MM.1S (cell line): ENCODE measurements around the gene LHX4.

Experiments used
- EZH2 ChIP-seq: fragments of 300-600 bp; sonication (generic); optimal IDR thresholded peaks from 2 replicates; pipeline ENCODE3; 2017; ENCODE audit warnings: low read depth, mild to moderate bottlenecking, antibody characterized with exemption, low read length, mixed read lengths
- TF ChIP-seq, protein P1 (sequence below): fragments of 300-600 bp; sonication (generic); IDR thresholded peaks from 2 replicates; pipeline ENCODE4 v1.5.1; 2016; ENCODE audit warnings: antibody characterized with exemption, low read length, mixed read lengths

DNA sequence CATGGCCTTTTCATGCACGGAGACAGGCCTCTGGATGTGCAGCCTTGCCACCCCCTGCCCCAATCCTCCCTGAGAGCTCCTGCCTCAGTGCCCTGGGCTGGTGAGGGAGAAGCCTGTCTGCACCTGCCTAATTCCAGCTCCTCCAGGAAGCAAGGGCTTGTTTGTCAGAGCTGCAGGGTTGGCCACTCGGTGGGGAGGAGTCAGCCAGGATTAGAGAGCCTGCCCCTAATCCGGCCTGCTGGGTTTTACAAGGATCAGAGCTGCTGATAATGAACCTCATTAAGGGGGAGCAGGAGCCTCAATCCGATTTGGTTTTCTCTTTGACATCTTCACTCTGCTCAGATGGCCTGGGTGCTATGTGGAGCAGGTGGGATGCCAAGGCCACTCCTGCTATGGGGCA, 31.9 kb upstream of the LHX4 start:
- TF ChIP-seq, protein P1, sequence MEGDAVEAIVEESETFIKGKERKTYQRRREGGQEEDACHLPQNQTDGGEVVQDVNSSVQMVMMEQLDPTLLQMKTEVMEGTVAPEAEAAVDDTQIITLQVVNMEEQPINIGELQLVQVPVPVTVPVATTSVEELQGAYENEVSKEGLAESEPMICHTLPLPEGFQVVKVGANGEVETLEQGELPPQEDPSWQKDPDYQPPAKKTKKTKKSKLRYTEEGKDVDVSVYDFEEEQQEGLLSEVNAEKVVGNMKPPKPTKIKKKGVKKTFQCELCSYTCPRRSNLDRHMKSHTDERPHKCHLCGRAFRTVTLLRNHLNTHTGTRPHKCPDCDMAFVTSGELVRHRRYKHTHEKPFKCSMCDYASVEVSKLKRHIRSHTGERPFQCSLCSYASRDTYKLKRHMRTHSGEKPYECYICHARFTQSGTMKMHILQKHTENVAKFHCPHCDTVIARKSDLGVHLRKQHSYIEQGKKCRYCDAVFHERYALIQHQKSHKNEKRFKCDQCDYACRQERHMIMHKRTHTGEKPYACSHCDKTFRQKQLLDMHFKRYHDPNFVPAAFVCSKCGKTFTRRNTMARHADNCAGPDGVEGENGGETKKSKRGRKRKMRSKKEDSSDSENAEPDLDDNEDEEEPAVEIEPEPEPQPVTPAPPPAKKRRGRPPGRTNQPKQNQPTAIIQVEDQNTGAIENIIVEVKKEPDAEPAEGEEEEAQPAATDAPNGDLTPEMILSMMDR = no peak
- TF ChIP-seq EZH2 = no peak
